SK-N-SH (cell line): ENCODE data around the gene DLG2. TPM values are rescaled to one million over a fixed set of nuclear protein-coding genes. Genes with fewer than 3 reads are reported as not detected.

ENCODE experiments used
- CTCF ChIA-PET: fragments of 300-600, 350-600 bp; formaldehyde crosslinking; extraction: SDS; loops from one replicate; lab custom pipeline; 2021; lab: Yijun Ruan, JAX
- POLR2A ChIA-PET: fragments of 350-600 bp; sonication (Branson Sonifier 250); formaldehyde crosslinking; extraction: SDS; loops from one replicate; lab custom pipeline; 2020; ENCODE audit warnings: antibody characterized with exemption, inconsistent platforms; lab: Yijun Ruan, JAX
- DNase-seq: peaks from one replicate; pipeline ENCODE4 v3.0.0; 2012
- H2AFZ ChIP-seq: fragments of 200-600 bp; sonication (generic); 2 replicates; pipeline ENCODE4 v1.8.1; 2016; ENCODE audit warnings: antibody characterized with exemption, mild to moderate bottlenecking, low read depth
- H3F3A ChIP-seq: fragments of 200-600 bp; sonication (generic); replicated peaks from 2 replicates; pipeline ENCODE3; 2016; ENCODE audit warnings: antibody characterized with exemption, mild to moderate bottlenecking; ENCODE audit not compliant: insufficient read depth
- H3K27ac ChIP-seq, 2 experiments: fragments of 200-500 bp in 1 of 2; fragments of 200-600 bp in 1 of 2; sonication (Bioruptor generic) in 1 of 2; sonication (generic), shearing (Covaris generic) in 1 of 2; 2 replicates each; pipeline versions ENCODE4 v1.5.1 to v1.6.1; 2014 to 2016; ENCODE audit warnings: low read depth in 2 of 2, inconsistent platforms in 1 of 2, low read length in 1 of 2, mild to moderate bottlenecking in 1 of 2, mixed read lengths in 1 of 2
- H3K27me3 ChIP-seq: fragments of 200-600 bp; sonication (generic), shearing (Covaris generic); 2 replicates; pipeline ENCODE4 v1.6.1; 2016; ENCODE audit warnings: mixed run types; ENCODE audit not compliant: insufficient read depth
- H3K36me3 ChIP-seq, 2 experiments: fragments of 200-500 bp in 1 of 2; fragments of 200-600 bp in 1 of 2; sonication (Bioruptor generic) in 1 of 2; sonication (generic) in 1 of 2; replicated peaks in 1 of 2; 2 replicates each; pipeline versions ENCODE3 to v1.5.1; 2014 to 2016; ENCODE audit warnings: low read length in 1 of 2, mild to moderate bottlenecking in 1 of 2; ENCODE audit not compliant: insufficient read depth in 2 of 2, control insufficient read depth in 1 of 2
- H3K4me1 ChIP-seq, 2 experiments: fragments of 200-500 bp in 1 of 2; fragments of 200-600 bp in 1 of 2; sonication (Bioruptor generic) in 1 of 2; sonication (generic), shearing (Covaris generic) in 1 of 2; 2 replicates each; pipeline versions ENCODE4 v1.5.1 to v1.6.1; 2014 to 2016; ENCODE audit warnings: low read depth in 1 of 2, low read length in 1 of 2, mixed run types in 1 of 2; ENCODE audit not compliant: insufficient read depth in 2 of 2, control insufficient read depth in 1 of 2
- H3K4me2 ChIP-seq: fragments of 200-600 bp; sonication (generic), shearing (Covaris generic); 2 replicates; pipeline ENCODE4 v1.6.1; 2017; ENCODE audit warnings: mixed run types
- H3K4me3 ChIP-seq, 2 experiments: fragments of 200-500 bp in 1 of 2; fragments of 200-600 bp in 1 of 2; sonication (Bioruptor generic) in 1 of 2; sonication (generic), shearing (Covaris generic) in 1 of 2; 2 replicates each; pipeline versions ENCODE4 v1.5.1 to v1.8.1; 2014 to 2016; ENCODE audit warnings: low read depth in 2 of 2, inconsistent platforms in 1 of 2, low read length in 1 of 2, mild to moderate bottlenecking in 1 of 2, mixed read lengths in 1 of 2, moderate library complexity in 1 of 2
- H3K79me2 ChIP-seq: fragments of 200-600 bp; sonication (generic); 2 replicates; pipeline ENCODE4 v1.8.1; 2017; ENCODE audit warnings: mild to moderate bottlenecking; ENCODE audit not compliant: insufficient read depth
- H3K9ac ChIP-seq: fragments of 200-600 bp; sonication (generic); 2 replicates; pipeline ENCODE4 v1.6.1; 2017; ENCODE audit warnings: mixed run types
- H3K9me2 ChIP-seq: fragments of 200-600 bp; sonication (generic); 2 replicates; pipeline ENCODE4 v1.6.1; 2017; ENCODE audit warnings: mixed run types
- H3K9me3 ChIP-seq: fragments of 200-600 bp; sonication (generic); 2 replicates; pipeline ENCODE4 v1.6.1; 2017; ENCODE audit warnings: mixed run types, mild to moderate bottlenecking, moderate library complexity
- H4K20me1 ChIP-seq: fragments of 200-600 bp; sonication (generic); 2 replicates; pipeline ENCODE4 v1.6.1; 2017; ENCODE audit warnings: mild to moderate bottlenecking, mixed run types; ENCODE audit not compliant: insufficient read depth
- CHD2 ChIP-seq: fragments of 150-350 bp; IDR thresholded peaks from 2 replicates; pipeline ENCODE4 v1.6.1; 2018; ENCODE audit warnings: low read length; ENCODE audit not compliant: partially characterized antibody
- EZH2phosphoT487 ChIP-seq: fragments of 200-600 bp; sonication (generic); IDR thresholded peaks from 2 replicates; pipeline ENCODE4 v1.6.1; 2017; ENCODE audit warnings: low read depth, mixed run types, mild to moderate bottlenecking, antibody characterized with exemption, moderate library complexity, borderline replicate concordance
- FOXJ3 ChIP-seq: sonication (generic); formaldehyde crosslinking; IDR thresholded peaks from 2 replicates; pipeline ENCODE4 v1.5.1; 2020; ENCODE audit warnings: mild to moderate bottlenecking, missing genetic modification reagents
- GABPA ChIP-seq: IDR thresholded peaks from 2 replicates; pipeline ENCODE4 v1.4.0; 2012; ENCODE audit warnings: low read depth, mild to moderate bottlenecking
- GATA2 ChIP-seq: sonication (generic); formaldehyde crosslinking; IDR thresholded peaks from 2 replicates; pipeline ENCODE4 v1.5.0; 2020; ENCODE audit warnings: mild to moderate bottlenecking, missing genetic modification reagents
- JUND ChIP-seq: IDR thresholded peaks from 2 replicates; pipeline ENCODE4 v1.4.0; 2012
- MXI1 ChIP-seq: IDR thresholded peaks from 2 replicates; pipeline ENCODE4 v1.6.1; 2012; ENCODE audit warnings: mild to moderate bottlenecking, low read depth, low read length, improper control_type of control experiment
- POLR2AphosphoS5 ChIP-seq: IDR thresholded peaks from 2 replicates; pipeline ENCODE4 v1.6.1; 2012; ENCODE audit warnings: low read depth, low read length
- RAD21 ChIP-seq: IDR thresholded peaks from 2 replicates; pipeline ENCODE4 v1.6.1; 2012; ENCODE audit warnings: mild to moderate bottlenecking, low read length
- RCOR1 ChIP-seq: fragments of 150-350 bp; IDR thresholded peaks from 2 replicates; pipeline ENCODE4 v1.6.1; 2017; ENCODE audit warnings: antibody characterized with exemption, low read length
- RXRA ChIP-seq: IDR thresholded peaks from 2 replicates; pipeline ENCODE4 v1.4.0; 2012; ENCODE audit warnings: low read depth, mild to moderate bottlenecking, borderline replicate concordance
- SIN3A ChIP-seq: IDR thresholded peaks from 2 replicates; pipeline ENCODE4 v1.6.1; 2012; ENCODE audit warnings: low read depth, mild to moderate bottlenecking, low read length, moderate library complexity, borderline replicate concordance
- SMC3 ChIP-seq: IDR thresholded peaks from 2 replicates; pipeline ENCODE4 v1.6.1; 2012; ENCODE audit warnings: low read depth, low read length, improper control_type of control experiment
- TAF1 ChIP-seq: IDR thresholded peaks from 2 replicates; pipeline ENCODE4 v1.6.1; 2012; ENCODE audit warnings: low read depth, mild to moderate bottlenecking, low read length, moderate library complexity, borderline replicate concordance
- TCF12 ChIP-seq: IDR thresholded peaks from 2 replicates; pipeline ENCODE4 v1.4.0; 2012
- YY1 ChIP-seq: IDR thresholded peaks from 2 replicates; pipeline ENCODE4 v1.4.0; 2012; ENCODE audit warnings: low read depth, mild to moderate bottlenecking
- ZBTB33 ChIP-seq: IDR thresholded peaks from 2 replicates; pipeline ENCODE4 v1.4.0; 2012; ENCODE audit warnings: low read depth, borderline replicate concordance
- WGBS: methylation state at CpG from one replicate; pipeline ENCODE4 v1.1.6; 2017; ENCODE audit warnings: low lambda C conversion rate; 5-methylcytosine and 5-hydroxymethylcytosine counted together
- polyA plus RNA-seq, 3 experiments: library from polyadenylated mRNA; depleted of rRNA; stranded (reverse); fragments of >200 nt; gene quantifications; 2 replicates each; pipeline ENCODE4 v1.2.3, GENCODE V29; 2012
- TF ChIP-seq, protein P1 (sequence below): IDR thresholded peaks from 2 replicates; pipeline ENCODE4 v1.4.0; 2012; ENCODE audit warnings: low read depth
- TF ChIP-seq, protein P2 (sequence below): fragments of 200-600 bp; sonication (generic); IDR thresholded peaks from 2 replicates; pipeline ENCODE4 v1.6.1; 2017; ENCODE audit warnings: antibody characterized with exemption, mild to moderate bottlenecking, moderate library complexity
- TF ChIP-seq, protein P3 (sequence below): fragments of 150-350 bp; IDR thresholded peaks from 2 replicates; pipeline ENCODE4 v1.6.1; 2017; ENCODE audit warnings: antibody characterized with exemption, low read length, low read depth, borderline replicate concordance
- TF ChIP-seq, protein P4 (sequence below): IDR thresholded peaks from 2 replicates; pipeline ENCODE4; 2012

DLG2 gene
- polyA plus RNA-seq, 1 of the 3 experiments (the other 2 are of a cell fraction) = 0.21 TPM

- DNase-seq = peak; percentile 2
- H3K27ac ChIP-seq = no peak overlapping the region
- no peak overlapping the region for H2AFZ ChIP-seq
- H3K9ac ChIP-seq = no peak overlapping the region
- H3K4me3 ChIP-seq = no peak overlapping the region
- no peaks in the 10 kb centered on the region for H3K79me2 ChIP-seq
- TF ChIP-seq, protein P1, sequence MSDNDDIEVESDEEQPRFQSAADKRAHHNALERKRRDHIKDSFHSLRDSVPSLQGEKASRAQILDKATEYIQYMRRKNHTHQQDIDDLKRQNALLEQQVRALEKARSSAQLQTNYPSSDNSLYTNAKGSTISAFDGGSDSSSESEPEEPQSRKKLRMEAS = no peak
- TF ChIP-seq MXI1 (no peak), GABPA (no peak), RAD21 (no peak), CHD2 (no peak), POLR2AphosphoS5 (no peak), TCF12 (no peak), EZH2phosphoT487 (no peak), SMC3 (no peak)
- TF ChIP-seq, protein P2, sequence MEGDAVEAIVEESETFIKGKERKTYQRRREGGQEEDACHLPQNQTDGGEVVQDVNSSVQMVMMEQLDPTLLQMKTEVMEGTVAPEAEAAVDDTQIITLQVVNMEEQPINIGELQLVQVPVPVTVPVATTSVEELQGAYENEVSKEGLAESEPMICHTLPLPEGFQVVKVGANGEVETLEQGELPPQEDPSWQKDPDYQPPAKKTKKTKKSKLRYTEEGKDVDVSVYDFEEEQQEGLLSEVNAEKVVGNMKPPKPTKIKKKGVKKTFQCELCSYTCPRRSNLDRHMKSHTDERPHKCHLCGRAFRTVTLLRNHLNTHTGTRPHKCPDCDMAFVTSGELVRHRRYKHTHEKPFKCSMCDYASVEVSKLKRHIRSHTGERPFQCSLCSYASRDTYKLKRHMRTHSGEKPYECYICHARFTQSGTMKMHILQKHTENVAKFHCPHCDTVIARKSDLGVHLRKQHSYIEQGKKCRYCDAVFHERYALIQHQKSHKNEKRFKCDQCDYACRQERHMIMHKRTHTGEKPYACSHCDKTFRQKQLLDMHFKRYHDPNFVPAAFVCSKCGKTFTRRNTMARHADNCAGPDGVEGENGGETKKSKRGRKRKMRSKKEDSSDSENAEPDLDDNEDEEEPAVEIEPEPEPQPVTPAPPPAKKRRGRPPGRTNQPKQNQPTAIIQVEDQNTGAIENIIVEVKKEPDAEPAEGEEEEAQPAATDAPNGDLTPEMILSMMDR = no peak
- TF ChIP-seq, all 33 proteins: peak for 0
- H3K4me2 ChIP-seq = no peak overlapping the region
- 21% methylated on average over 2 of the region's 2 CpGs for WGBS
- H3K36me3 ChIP-seq = no peaks in the 10 kb centered on the region
- no peaks in the 10 kb centered on the region for H3K27me3 ChIP-seq
- H3F3A ChIP-seq = no peaks in the 10 kb centered on the region
- H4K20me1 ChIP-seq = no peaks in the 10 kb centered on the region
- peaks cover 0 to 14% of the 10 kb centered on the region in 2 experiments; a peak in 1 of 4 replicates for H3K4me1 ChIP-seq
- CTCF ChIA-PET = interaction anchor here (0.5 to 1.3 kb wide), 3 partner anchors 24 to 67 kb away, joined by 3 read pairs; no protein-coding TSS in a partner anchor
- no peaks in the 10 kb centered on the region for H3K9me2 ChIP-seq
- POLR2A ChIA-PET = no interaction called here
- H3K9me3 ChIP-seq = no peaks in the 10 kb centered on the region
Observed at GRCh38 chr11:83680321-83680720, 1946.8 kb downstream of the DLG2 start.

GRCh38 chr11:83678831-83679584 is 1948.1 kb downstream of the DLG2 start:
- Histone ChIP-seq H3K4me3 (no peak overlapping the region), H3F3A (no peaks in the 10 kb centered on the region), H4K20me1 (no peaks in the 10 kb centered on the region), H3K9ac (no peak overlapping the region), H3K27me3 (no peaks in the 10 kb centered on the region), H3K4me2 (no peak overlapping the region), H3K79me2 (no peaks in the 10 kb centered on the region), H3K9me3 (no peaks in the 10 kb centered on the region), H3K36me3 (no peaks in the 10 kb centered on the region), H2AFZ (no peak overlapping the region), H3K27ac (no peak overlapping the region), H3K9me2 (no peaks in the 10 kb centered on the region), H3K4me1 (peaks cover 0 to 14% of the 10 kb centered on the region in 2 experiments; a peak in 1 of 4 replicates)
- POLR2A ChIA-PET = no interaction called here
- WGBS = 53% methylated on average over 5 of the region's 5 CpGs
- CTCF ChIA-PET = no interaction called here
- no peak for DNase-seq
- no peak for TF ChIP-seq TAF1
- TF ChIP-seq SIN3A = no peak
- TF ChIP-seq YY1 = no peak
- TF ChIP-seq FOXJ3 (CRISPR knock-in tag) = no peak
- no peak for TF ChIP-seq JUND
- TF ChIP-seq CHD2 = no peak
- TF ChIP-seq GATA2 = no peak
- TF ChIP-seq RCOR1 = no peak
- no peak for TF ChIP-seq ZBTB33
- TF ChIP-seq POLR2AphosphoS5 = no peak
- TF ChIP-seq, protein P3, sequence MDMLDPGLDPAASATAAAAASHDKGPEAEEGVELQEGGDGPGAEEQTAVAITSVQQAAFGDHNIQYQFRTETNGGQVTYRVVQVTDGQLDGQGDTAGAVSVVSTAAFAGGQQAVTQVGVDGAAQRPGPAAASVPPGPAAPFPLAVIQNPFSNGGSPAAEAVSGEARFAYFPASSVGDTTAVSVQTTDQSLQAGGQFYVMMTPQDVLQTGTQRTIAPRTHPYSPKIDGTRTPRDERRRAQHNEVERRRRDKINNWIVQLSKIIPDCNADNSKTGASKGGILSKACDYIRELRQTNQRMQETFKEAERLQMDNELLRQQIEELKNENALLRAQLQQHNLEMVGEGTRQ = no peak
- no peak for TF ChIP-seq RAD21
- no peak for TF ChIP-seq RXRA
- TF ChIP-seq, protein P4, sequence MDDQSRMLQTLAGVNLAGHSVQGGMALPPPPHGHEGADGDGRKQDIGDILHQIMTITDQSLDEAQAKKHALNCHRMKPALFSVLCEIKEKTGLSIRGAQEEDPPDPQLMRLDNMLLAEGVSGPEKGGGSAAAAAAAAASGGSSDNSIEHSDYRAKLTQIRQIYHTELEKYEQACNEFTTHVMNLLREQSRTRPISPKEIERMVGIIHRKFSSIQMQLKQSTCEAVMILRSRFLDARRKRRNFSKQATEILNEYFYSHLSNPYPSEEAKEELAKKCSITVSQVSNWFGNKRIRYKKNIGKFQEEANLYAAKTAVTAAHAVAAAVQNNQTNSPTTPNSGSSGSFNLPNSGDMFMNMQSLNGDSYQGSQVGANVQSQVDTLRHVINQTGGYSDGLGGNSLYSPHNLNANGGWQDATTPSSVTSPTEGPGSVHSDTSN = no peak
